GM06990 (cell line): ENCODE data around the gene C2CD3.

Experiments
- DNase-seq: peaks from one replicate; pipeline ENCODE4 v3.0.0-alpha.2; 2011; ENCODE audit not compliant: insufficient read length; ENCODE audit errors: extremely low read depth
- H3K27me3 ChIP-seq: replicated peaks from 2 replicates; pipeline ENCODE4 v1.6.0; 2011; ENCODE audit warnings: low read length; ENCODE audit not compliant: control insufficient read depth, insufficient read depth
- H3K36me3 ChIP-seq: 2 replicates; pipeline ENCODE4 v1.5.1; 2011; ENCODE audit warnings: low read length; ENCODE audit not compliant: control insufficient read depth, insufficient read depth
- H3K4me3 ChIP-seq: replicated peaks from 2 replicates; pipeline ENCODE4 v1.5.1; 2011; ENCODE audit warnings: low read depth, mild to moderate bottlenecking, control low read depth, low read length
- TF ChIP-seq, protein P1 (sequence below): IDR thresholded peaks from 2 replicates; pipeline ENCODE4 v1.5.1; 2011; ENCODE audit warnings: low read length, control low read depth, mild to moderate bottlenecking, inconsistent platforms; ENCODE audit not compliant: insufficient read depth, poor library complexity, severe bottlenecking

The C2CD3 gene

DNA sequence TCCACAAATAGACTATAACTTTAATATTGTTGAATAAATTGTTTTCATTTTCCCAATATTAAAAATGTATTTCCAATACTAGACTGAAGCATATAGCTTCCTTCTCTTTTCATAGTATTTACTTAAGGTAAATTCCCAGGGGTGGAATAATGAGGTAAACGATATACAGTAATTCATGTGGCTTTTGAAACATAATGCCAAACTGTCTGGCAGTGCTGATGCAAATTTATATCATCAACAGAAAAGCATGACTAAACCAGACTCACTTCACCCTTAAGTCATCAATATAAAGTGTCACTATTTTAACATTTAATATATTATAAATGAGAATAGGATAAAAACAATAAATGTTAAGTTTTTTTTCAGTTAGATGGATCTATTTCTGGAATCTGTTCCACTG, 13.6 kb downstream of the C2CD3 start:
- Histone ChIP-seq H3K4me3 (no peak overlapping the region), H3K36me3 (no peaks in the 10 kb centered on the region; the same call in 1 of the 2 replicates), H3K27me3 (no peaks in the 10 kb centered on the region)
- TF ChIP-seq, protein P1, sequence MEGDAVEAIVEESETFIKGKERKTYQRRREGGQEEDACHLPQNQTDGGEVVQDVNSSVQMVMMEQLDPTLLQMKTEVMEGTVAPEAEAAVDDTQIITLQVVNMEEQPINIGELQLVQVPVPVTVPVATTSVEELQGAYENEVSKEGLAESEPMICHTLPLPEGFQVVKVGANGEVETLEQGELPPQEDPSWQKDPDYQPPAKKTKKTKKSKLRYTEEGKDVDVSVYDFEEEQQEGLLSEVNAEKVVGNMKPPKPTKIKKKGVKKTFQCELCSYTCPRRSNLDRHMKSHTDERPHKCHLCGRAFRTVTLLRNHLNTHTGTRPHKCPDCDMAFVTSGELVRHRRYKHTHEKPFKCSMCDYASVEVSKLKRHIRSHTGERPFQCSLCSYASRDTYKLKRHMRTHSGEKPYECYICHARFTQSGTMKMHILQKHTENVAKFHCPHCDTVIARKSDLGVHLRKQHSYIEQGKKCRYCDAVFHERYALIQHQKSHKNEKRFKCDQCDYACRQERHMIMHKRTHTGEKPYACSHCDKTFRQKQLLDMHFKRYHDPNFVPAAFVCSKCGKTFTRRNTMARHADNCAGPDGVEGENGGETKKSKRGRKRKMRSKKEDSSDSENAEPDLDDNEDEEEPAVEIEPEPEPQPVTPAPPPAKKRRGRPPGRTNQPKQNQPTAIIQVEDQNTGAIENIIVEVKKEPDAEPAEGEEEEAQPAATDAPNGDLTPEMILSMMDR, result no peak
- no peak for DNase-seq

DNA sequence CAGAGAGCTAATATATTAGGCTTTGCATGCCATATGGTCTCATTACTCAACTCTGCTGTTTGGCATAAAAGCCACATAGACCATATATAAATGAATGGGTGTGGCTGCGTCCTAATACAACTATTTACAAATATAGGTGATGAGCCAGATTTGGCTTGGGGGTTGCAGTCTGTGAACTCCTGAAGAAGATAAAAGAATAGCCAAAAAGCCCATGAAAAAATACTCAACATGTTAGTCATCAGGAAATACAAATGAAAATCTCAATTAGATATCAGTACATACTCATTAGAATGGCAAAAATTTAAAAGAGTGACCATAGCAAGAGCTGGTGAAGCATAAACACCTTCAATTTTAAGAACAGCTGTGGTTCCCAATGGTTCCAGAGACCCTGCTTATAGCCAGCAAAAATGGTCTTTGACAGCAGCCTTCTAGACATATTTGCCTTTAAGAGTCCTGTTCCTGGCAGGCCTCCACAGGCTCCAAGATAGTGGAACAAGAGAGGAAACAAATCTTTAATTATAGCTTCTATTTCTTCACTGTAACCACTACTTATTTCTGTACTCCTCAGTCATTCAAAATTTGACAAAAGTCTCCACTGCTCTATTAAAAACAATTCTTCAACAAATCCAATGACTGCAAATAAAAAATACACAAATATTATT, 16.1 kb downstream of the C2CD3 start:
- no peaks in the 10 kb centered on the region for H3K27me3 ChIP-seq
- H3K36me3 ChIP-seq, result no peaks in the 10 kb centered on the region; the same call in 1 of the 2 replicates
- no peak for DNase-seq
- no peak overlapping the region for H3K4me3 ChIP-seq
- TF ChIP-seq, protein P1, result no peak

DNA sequence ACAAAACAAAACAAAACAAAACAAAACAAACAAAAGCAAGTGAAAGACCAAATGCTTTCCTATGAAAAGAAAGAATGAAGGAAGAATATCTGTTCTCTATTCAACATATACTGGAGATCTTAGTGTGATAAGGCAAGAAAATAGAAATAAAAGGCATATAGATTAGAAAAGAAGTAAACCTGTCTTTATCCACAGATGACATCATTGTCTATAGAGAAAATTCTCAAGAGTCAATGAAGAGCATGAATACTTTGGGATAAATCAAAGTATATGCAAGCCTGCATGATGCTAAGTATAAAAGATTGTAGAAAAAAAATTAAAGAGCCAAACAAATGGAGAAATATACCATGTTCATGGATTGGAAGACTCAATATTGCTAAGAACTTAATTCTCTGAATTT, 17.6 kb downstream of the C2CD3 start:
- TF ChIP-seq, protein P1, result no peak
- H3K27me3 ChIP-seq, result no peaks in the 10 kb centered on the region
- H3K4me3 ChIP-seq, result no peak overlapping the region
- no peak for DNase-seq
- no peaks in the 10 kb centered on the region; the same call in 1 of the 2 replicates for H3K36me3 ChIP-seq

DNA sequence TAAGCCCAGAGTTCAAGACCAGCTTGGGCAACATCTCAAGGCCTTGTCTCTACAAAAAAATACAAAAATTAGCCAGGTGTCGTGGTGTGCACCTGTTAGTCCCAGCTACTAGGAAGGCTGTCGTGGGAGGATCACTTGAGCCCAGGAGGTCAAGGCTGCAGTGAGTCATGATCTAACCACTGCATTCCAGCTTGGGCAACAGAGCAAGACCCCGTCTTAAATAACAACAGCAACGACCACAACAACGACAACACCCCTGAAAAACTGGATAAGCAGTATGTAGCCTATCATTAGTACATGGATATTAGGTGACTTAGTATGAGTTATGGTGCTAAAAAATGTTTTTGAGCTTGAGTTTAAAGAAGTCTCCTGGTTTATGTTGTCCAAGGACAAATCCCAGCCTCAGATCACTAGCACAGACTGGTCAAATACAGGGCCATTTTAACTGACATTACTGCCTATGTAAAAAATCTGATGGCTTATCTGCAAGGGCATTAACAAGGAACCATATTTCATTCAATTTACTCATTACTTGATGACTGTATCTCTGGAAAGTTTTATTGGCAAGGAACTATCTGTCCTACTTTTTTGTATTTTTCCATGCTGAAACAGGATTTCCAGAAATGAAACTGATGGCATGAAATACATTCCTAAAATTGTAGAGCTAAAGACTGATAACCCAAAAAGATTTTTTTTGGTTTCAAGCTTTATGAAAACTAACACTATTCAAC, 23.4 kb downstream of the C2CD3 start:
- Histone ChIP-seq H3K27me3 (no peaks in the 10 kb centered on the region), H3K36me3 (no peaks in the 10 kb centered on the region), H3K4me3 (no peak overlapping the region)
- TF ChIP-seq, protein P1, result no peak
- DNase-seq, result no peak

DNA sequence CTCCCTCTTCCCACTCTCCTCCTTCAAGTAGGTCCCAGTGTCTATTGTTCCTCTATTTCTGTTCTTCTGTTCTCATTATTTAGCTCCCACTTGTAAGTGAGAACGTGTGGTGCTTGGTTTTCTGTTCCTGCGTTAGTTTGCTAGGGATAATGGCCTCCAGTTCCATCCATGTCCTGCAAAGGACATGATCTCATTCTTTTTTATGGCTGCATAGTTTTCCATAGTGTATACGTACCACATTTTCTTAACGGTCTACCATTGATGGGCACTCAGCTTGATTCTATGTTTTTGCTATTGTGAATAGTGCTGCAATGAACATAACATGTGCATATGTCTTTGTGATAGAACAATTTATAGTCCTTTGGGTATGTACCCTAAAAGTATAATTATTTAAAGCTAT, 26.2 kb downstream of the C2CD3 start:
- TF ChIP-seq, protein P1, result no peak
- Histone ChIP-seq H3K36me3 (no peaks in the 10 kb centered on the region), H3K27me3 (no peaks in the 10 kb centered on the region), H3K4me3 (no peak overlapping the region)
- no peak for DNase-seq
